HG02938 (cell line): ENCODE measurements around the gene BICRAL.
"Not testable (repeated sequence)": the region's sequence is repeated elsewhere in the genome, so short reads cannot be mapped to it uniquely, and the experiment has no call there.

ENCODE experiments used
- ATAC-seq: cut with Tn5 transposase; IDR thresholded peaks from one replicate; pipeline ENCODE4 v1.9.1; 2021; ENCODE audit warnings: mild to moderate bottlenecking, moderate library complexity; ENCODE audit not compliant: unreplicated experiment

BICRAL gene

DNA sequence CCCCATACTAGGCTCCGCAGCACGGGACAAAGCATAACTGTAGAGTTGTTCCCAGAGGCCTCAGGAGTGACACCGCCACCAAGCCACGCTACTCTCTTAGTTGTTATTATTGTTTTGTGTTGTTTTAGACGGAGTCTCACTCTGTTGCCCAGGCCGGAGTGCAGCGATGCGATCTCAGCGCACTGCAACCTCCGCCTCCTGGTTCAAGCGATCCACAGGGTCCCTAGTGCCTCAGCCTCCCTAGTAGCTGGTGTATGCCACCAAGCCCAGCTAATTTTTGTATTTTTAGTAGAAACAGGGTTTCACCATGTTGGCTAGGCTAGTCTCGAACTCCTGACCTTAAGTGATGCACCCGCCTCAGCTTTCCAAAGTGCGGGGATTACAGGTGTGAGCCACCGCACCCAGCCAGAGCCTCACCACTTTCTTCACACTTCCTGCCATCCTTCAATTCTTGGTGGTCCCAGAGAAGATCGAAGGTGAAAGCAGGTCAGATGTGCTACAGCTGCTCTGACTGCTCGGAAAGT is 109.4 kb downstream of the BICRAL start:
- no peak for ATAC-seq

DNA sequence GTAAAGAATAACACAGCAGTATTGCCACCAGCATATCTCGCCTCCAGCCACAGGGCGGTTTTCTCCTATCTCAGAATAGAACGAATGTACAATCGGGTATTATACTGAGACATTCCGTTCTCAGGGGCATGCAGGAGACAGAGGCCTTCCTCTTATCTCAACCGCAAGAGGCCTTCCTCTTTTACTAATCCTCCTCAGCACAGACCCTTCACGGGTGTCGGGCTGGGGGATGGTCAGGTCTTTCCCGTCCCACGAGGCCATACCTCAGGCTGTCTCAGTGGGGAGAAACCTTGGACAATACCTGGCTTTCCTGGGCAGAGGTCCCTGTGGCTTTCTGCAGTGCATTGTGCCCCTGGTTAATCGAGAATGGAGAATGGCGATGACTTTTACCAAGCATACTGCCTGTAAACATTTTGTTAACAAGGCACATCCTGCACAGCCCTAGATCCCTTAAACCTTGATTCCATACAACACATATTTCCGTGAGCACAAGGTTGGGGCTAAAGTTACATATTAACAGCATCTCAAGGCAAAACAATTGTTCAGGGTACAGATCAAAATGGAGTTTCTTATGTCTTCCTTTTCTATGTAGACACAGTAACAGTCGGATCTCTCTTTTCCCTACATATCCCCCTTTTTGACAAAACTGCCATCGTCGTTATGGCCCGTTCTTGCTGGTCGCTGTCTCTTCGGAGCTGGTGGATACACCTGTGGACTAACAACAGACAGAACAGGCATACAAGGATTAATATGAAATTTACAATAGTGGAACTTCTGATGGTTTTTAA is 112.4 kb downstream of the BICRAL start:
- ATAC-seq: not testable (repeated sequence)

DNA sequence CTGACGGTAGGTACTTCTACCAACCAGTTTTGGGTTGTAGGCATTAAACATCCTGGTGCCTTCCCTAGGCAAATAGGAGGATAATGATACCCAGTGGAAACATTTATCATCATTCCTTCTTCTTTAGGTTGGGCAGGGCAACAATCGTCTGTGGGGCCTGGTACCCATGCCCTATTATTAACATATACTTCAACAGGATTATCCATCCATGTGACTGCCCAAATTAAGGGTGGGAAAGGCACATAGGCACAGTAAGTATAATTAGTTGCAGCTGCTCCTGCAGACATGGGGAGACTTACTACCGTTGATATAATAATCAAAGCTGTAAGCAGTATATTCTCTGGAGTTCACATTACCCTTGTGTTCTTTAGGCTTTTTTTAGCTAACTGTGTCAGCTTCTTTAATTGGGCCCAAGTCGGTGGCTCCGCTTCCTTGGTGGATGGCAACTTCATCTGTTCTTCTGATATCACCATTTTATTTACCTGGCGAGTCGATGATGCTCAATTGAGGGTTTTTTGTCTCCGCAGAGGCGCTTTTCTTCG is 114.4 kb downstream of the BICRAL start:
- ATAC-seq: no peak

DNA sequence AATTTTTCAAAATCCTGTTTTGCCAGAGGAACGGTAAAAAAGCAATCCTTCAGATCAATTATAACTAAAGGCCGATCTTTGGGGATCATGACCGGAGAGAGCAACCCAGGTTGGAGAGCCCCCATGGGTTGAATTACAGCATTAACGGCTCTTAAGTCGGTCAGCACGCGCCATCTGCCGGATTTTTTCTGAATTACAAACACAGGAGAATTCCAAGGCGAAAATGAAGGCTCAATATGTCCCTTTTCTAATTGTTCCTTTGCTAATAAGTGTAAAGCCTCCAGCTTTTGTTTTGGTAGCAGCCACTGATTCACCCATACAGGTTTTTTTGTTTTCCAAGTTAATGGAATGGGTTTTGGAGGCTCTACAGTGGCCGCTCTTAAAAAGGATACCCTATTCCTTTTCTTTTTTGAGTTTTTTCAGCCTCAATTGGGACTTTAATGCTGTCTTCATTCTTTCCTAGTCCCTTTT is 117.1 kb downstream of the BICRAL start:
- ATAC-seq: no peak

DNA sequence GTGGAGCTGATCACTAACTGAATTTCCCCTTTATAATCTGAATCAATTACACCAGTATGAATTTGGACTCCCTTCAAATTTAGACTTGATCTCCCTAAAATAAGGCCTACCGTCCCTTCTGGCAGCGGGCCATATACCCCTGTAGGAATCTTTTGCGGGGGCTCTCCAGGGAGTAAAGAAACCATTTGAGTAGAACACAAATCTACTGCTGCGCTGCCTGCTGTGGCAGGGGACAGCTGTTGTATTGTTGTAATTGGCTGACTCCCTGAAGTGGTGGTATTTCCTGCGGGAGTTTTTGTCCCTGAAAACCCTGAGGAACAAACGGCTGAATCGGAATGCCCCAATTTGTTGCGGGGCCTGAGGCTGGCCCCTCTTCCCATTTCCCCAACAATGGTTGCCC is 118.0 kb downstream of the BICRAL start:
- ATAC-seq: no peak

DNA sequence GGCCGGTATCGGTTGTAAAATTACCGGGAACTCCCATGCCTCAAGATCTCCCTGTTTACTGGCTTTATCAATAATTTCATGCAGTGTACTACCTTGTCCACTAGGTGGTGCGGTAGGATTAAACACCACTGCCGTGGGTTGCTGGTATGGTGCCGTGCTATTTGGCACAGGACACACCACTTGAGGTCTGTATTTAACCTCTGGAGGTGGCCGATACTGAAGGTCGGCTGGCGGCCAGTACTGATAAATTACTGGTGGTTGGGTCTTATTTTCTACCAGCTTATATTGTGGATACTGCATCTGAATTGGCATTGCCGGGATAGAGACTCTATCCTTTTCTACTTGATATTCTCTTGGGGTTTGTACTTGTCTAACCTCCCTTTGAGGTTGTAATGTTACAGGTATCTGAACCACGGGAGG is 119.7 kb downstream of the BICRAL start:
- ATAC-seq: no peak

DNA sequence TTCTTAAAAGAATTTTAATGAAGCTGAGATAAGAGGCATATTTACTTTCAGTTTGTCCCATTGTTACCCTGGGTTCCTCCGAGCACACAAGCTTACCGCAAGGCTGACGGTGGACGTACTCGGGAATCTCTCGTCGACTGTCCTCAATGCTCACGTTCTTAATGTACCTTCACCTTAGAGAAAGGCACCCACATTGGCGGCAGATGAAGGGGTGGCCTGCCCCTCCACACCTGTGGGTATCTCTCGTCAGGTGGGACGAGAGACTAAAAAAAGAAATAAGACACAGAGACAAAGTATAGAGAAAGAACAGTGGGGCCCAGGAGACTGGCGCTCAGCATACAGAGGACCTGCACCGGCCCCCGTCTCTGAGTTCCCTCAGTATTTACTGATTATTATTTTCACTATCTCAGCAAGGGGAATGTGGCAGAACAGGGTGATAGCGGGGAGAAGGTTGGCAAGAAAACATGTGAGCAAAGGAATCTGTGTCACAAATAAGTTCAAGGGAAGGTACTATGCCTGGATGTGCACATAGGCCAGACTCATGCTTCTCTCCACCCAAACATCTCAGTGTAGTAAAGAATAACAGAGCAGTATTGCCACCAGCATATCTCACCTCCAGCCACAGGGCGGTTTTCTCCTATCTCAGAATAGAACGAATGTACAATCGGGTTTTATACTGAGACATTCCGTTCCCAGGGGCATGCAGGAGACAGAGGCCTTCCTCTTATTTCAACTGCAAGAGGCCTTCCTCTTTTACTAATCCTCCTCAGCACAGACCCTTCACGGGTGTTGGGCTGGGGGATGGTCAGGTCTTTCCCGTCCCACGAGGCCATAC is 120.8 kb downstream of the BICRAL start:
- not testable (repeated sequence) for ATAC-seq

DNA sequence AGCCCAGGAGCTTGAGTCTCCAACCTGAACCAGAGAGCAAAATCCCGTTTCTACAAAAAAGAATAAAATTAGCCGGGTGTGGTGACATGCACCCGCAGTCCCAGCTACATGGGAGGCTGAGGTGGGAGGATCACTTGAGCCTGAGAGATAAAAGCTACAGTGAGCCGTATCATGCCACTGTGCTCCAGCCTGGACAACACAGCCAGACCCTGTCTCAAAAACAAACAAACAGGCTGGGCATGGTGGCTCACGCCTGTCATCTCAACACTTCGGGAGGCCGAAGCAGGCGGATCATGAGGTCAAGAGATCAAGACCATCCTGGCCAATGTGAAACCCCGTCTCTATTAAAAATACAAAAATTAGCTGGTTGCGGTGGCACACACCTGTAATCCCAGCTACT is 122.6 kb downstream of the BICRAL start:
- ATAC-seq: no peak

DNA sequence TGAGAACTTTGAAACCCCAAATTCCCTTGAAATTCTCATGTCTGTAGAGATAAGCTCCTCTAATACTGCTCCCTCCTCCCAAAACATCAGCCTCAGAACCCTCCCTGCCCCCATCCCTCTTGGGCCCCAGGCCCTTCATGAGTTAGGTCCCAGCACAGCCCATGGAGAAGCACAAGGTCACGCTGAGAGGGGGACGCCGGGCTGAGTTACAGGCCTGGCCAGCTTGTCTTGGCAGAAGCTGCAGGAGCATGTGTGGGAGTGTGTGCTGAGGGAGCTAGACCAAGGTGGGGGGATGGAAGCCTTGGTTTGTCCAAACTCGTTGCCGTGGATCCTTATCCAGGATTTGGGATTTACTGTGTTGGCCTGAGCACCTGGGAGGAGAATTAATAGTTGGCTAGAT is 125.5 kb downstream of the BICRAL start:
- no peak for ATAC-seq

DNA sequence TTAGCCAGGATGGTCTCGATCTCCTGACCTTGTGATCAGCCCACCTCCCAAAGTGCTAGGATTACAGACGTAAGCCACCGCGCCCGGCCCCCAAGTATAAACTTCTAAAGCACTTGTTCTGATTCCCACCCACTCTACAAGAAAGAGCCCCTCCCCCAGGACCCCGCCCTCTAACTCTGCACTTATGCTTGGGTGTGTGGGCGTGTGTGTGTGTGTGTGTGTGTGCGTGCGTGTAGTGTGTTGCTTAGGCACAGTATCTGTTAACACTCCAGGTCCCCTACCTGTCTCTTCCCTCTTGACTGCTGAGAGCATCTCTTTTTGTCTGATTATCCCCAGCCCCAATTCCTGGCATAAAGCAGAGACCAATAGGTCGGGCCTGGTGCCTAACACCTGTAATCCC is 128.0 kb downstream of the BICRAL start:
- ATAC-seq: no peak

DNA sequence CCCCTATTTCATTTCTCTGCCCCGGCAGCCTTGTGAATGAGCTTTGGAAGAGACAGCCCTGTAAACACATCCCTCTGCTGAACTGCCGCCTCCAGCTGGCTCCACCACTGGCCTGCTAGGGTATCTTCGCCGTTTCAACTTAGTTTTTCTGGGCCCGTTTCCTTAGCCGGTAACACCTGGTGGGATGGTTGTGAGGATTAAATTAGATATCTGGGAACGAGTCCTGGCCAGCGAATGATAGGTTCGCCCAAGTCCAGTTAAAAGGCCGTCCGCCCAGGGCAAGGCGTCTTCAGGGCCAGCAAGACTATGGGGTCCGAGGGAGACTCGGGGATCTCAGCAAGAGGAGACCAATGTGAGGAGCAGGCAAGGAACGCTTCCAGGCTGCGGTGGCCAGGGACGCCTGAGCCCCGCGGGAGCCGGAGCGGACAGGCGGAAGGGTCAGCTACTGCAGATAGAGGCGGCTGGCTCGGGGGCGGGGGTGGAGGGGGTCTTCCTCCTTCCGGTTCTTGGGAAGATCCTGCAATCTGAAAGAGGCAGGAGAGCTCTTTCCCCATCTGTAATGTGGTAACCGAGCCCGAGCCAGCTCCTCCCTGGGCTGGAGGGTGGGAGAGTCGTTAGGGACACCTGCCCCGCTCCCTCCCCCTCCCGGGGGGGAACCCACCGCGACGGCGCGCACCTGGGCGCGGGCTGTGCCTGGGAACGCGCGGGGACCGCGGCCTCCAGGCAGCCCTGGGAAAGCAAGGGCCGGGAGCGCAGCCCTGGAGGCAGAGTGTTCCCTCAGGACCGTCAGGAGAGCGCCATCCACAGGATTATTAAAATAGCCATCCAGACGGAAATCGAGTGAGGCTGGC is 129.5 kb downstream of the BICRAL start:
- ATAC-seq: no peak

DNA sequence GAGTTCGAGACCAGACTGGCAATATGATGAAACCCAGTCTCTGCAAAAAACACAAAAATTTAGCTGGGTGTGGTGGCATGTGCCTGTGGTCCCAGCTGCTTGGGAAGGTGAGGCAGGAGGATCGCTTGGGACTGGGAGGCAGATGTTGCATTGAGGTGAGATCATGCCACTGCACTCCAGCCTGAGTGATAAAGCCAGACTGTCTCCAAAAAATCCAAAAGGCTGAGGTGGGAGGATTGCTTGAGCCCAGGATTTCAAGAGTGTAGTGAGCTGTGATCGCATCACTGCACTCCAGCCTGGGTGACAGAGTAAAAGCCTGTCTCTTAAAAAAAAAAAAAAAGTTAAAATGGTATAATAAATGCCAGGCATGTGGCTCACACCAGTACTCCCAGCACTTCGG is 132.7 kb downstream of the BICRAL start:
- no peak for ATAC-seq

DNA sequence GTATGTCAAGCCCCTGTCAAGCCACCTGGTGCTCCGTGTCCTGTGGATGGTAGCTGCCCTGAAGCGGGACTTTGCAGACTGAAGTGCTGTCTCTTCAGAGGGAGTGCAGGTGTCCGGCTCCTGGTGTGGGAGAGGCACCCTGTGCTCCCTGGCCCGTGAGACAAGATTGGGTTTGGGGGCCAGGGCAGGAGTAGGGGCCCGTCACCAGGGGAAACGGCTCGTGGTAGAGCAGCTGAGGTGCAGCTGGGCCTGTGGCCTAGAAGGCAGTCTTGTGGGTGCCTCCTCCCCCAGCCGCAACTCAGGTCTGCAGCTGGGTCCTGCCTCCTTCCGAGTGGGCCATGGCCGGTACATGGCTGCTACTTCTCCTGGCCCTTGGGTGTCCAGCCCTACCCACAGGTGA is 133.9 kb downstream of the BICRAL start, which contains the start of gene PTCRA:
TSS of gene PTCRA (plus strand) at position 322 of the 400 bp plus-strand sequence. CDS start at position 339, 17 bp downstream.
- no peak for ATAC-seq

DNA sequence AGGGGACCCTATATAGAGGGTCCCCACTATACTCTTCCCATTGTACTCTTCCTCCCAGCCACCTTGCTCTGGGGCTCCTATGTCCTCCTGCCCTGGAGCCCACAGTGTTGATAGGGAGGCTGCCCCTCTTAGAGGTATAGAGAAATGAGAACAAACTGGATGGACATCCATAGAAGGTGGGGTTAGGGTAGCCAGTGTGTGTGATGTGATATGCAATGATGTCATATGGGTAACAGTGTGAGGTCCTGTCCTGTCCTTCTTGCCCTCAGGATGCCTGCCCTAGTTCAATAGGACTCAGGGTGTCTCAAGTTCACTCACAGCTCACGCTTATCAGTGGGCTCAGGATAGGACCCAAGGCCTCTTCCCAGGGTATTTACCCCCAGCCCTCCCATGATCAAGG is 134.4 kb downstream of the BICRAL start:
- ATAC-seq: no peak
